DND-41 (cell line): ENCODE measurements around the gene MITD1.
A peak's percentile ranks its signal among the peaks of the same experiment; 100 is the strongest.

Experiments used
- CTCF ChIP-seq: IDR thresholded peaks from 2 replicates; pipeline ENCODE4 v1.5.1; 2012; ENCODE audit warnings: borderline replicate concordance, low read length, moderate library complexity, mild to moderate bottlenecking; ENCODE audit not compliant: poor library complexity, severe bottlenecking; ENCODE audit errors: extremely low read depth
- EZH2 ChIP-seq: IDR thresholded peaks from 3 replicates; pipeline ENCODE4 v1.6.1; 2012; ENCODE audit warnings: borderline replicate concordance, low read depth, mild to moderate bottlenecking, moderate library complexity, low read length, inconsistent platforms; ENCODE audit not compliant: severe bottlenecking

- peak; percentile 35 for TF ChIP-seq CTCF
- no peak for TF ChIP-seq EZH2
Measured at GRCh38 chr2:99190548-99190947, 9.7 kb upstream of the MITD1 start.
